ENCODE data around the gene SGK2.

GRCh38 chr20:43567477-43567876 lies 8.7 kb downstream of the SGK2 start:
- TF ChIP-seq CTCF (IDR thresholded peaks at IDR 0.05) (no peak), POLR2A (IDR thresholded peaks at IDR 0.05) (no peak)
